HG03135 (cell line): Measurements from ENCODE around the gene NUS1.
"Not testable (repeated sequence)": the region's sequence is repeated elsewhere in the genome, so short reads cannot be mapped to it uniquely, and the experiment has no call there.

Experiments used
- ATAC-seq: cut with Tn5 transposase; IDR thresholded peaks from one replicate; pipeline ENCODE4 v1.9.1; 2021; ENCODE audit warnings: mild to moderate bottlenecking, moderate library complexity; ENCODE audit not compliant: unreplicated experiment

NUS1 gene

DNA sequence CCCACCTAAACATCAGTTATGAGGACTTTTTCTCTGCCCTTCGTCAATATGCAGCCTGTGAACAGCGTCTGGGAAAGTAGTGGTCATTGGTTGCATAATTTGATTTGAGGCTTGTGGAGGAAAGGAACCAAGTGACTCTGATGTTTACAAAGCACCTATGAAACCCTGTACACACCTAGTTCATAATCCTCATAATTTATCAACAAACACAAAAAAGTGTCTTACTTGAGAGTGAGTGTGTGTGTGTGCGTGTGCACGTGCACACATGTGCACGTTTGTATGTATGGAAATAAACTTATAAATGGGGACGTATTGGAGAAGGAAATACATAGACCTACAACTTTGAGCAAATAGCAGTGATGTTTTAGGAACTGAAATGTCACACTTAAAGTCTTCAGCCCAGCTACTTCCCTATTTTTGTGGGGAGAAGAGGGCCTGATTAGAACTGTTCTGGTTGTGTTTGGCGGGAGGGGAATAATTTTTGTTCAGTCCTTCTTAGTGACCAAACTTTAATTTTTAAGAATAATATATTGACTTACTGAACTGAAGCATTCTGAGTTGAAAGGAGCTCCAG is 31.8 kb downstream of the NUS1 start:
- not testable (repeated sequence) for ATAC-seq

DNA sequence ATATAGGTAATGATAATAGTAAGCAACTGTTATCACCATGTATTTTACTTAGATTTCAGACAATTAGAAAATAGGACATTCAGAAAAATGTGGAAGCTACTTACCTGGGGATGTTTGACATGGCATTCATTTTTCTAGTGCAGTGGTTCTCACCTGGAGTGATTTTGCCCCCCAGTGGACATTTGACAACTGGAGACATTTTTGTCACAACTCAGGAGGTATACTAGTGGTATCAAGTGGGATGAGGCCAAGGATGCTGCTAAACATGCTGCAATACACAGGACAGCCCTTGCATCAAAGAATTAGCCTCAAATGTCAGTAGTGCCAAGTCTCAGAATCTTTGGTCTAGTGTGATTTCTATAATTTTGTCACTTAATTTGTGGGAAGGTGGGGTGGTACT is 36.1 kb downstream of the NUS1 start:
- no peak for ATAC-seq

DNA sequence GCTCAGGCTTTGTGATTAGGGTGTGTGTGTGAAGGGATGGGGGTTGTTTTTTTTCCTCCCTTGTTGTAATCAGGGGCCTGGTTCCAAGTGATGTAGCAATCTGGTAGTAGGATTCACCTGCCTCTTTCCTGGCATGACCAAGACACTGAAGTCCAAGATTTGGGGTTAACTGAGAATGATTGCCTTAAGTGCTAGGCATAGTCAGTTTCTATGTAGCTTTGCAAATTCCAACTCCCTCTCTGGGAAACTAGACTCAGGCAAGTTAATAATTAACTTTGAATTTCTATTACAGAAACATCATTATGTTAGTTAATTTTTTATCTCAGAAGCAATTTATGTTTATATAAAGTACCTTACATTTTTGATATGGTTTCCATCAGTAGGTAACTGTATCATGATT is 43.6 kb downstream of the NUS1 start:
- no peak for ATAC-seq

DNA sequence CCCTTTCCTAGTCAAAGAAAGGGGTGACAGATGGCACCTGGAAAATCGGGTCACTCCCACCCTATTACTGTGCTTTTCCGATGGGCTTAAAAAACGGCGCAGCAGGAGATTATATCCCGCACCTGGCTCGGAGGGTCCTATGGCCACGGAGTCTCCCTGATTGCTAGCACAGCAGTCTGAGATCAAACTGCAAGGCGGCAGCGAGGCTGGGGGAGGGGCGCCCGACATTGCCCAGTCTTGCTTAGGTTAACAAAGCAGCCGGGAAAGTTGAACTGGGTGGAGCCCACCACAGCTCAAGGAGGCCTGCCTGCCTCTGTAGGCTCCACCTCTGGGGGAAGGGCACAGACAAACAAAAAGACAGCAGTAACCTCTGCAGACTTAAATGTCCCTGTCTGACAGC is 46.3 kb downstream of the NUS1 start:
- ATAC-seq, result not testable (repeated sequence)

DNA sequence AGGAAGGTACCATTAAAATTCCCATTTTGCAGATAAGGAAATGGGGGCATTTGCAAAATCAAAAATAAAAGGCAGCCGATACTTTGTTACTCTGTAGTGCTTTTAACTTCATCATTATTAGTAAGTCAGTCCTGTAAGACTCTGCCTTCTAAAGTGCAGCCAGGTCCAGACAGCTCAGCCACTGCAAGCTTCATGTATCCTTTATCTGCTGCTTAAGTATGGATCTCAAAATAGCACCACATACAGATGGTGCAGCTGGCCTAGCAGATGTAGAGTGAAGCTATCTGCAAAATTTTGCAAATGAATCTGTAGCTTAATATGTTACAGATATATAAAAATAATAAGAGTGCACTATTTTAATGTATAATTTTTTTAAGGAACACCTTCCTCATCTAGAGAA is 53.4 kb downstream of the NUS1 start:
- no peak for ATAC-seq

DNA sequence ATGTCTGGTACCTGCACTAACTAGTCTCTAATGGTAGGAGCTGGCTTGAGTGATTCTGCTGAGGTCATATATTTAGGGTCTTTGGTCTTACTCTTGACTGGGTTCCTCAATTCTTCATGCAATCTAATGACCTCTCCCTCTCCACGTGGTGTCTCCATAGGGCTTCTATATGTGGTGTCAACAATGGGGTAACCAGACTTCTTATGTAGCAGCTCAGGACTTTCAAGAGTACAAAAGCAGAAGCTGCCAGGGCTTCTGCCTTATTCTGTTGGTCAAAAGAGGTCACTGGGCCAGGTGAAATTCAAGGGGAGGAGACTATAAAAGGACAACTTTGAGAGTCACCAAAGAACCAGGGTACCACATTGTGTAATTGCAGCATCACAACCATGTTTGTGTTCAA is 54.3 kb downstream of the NUS1 start:
- no peak for ATAC-seq

DNA sequence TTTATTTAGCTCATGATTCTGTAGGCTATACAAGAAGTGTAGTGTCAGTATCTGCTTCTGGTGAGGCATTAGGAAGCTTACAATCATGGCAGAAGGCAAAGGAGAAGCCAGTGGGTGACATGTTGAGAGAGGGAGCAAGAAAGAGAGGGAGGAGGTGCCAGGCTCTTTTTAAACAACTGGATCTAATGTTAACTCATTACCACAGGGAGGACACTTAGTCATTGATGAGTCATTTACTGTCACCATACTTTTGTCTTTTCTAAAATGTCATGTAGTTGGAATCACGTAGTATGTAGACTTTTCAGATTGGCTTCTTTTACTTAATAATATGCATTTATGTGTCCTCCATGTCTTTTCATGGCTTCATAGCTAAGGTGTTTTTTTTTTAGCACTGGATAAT is 58.1 kb downstream of the NUS1 start:
- ATAC-seq, result no peak

DNA sequence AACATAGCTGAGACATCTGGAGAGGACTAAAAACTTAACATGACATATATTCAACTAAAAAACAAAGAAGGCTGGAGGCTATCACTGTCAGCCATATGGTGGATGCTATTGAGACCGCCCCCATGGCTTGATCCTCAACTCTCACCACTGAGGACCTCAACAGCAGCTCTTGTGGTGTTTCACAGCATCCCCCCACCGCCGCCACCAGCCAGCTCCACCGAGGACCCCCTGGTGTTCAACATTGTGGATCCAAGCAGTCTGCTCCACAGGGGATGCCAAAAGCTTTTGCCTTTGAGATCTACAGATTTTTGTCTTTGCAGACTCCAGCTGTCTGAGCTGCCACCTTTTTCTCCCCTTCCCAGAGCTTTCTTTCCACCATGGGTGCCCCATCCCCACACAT is 64.6 kb downstream of the NUS1 start:
- ATAC-seq, result no peak

DNA sequence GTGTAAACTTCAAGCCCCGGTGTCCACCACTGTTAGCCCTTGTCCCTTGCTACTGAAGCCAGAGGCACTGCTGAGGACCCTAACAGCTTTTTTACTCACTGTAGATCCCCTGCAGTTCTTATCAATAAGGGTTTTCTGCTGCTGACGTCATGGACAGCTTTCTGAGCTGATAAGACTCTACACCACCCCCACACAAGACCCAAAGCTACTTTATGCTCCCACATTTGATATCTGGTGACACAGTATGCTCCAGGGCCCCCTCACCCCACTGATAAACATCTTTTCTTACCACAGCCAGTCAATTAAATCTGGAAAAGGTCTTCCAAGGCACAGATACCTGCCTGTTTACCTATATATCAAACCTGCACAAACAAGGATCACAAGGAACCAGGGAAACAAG is 65.3 kb downstream of the NUS1 start:
- ATAC-seq, result no peak

DNA sequence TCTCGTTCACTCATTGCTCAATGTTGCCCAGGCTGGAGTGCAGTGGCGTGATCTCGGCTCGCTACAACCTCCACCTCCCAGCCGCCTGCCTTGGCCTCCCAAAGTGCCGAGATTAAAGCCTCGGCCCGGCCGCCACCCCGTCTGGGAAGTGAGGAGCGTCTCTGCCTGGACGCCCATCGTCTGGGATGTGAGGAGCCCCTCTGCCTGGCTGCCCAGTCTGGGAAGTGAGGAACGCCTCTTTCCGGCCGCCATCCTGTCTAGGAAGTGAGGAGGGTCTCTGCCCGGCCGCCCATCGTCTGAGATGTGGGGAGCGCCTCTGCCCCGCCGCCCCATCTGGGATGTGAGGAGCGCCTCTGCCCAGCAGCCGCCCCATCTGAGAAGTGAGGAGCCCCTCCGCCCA is 75.4 kb downstream of the NUS1 start:
- not testable (repeated sequence) for ATAC-seq
